KMS-11 (cell line): Measurements from ENCODE around the gene KIR3DL1.

ENCODE experiments used
- H2AFZ ChIP-seq: fragments of 200-600 bp; sonication (generic); 2 replicates; pipeline ENCODE4 v1.6.1; 2016; ENCODE audit warnings: antibody characterized with exemption, mixed run types, low read depth
- H3K27ac ChIP-seq: fragments of 200-600 bp; sonication (generic); 2 replicates; pipeline ENCODE4 v1.6.1; 2016; ENCODE audit warnings: mild to moderate bottlenecking, mixed run types
- H3K27me3 ChIP-seq: fragments of 200-600 bp; sonication (generic); 2 replicates; pipeline ENCODE4 v1.6.1; 2017; ENCODE audit warnings: mild to moderate bottlenecking, low read depth, mixed run types, moderate library complexity; ENCODE audit not compliant: insufficient read depth
- H3K36me3 ChIP-seq: fragments of 200-600 bp; sonication (generic); 2 replicates; pipeline ENCODE4 v1.6.1; 2017; ENCODE audit warnings: mild to moderate bottlenecking, mixed run types; ENCODE audit not compliant: insufficient read depth
- H3K4me1 ChIP-seq: fragments of 200-600 bp; sonication (generic); 2 replicates; pipeline ENCODE4 v1.6.1; 2016; ENCODE audit warnings: mild to moderate bottlenecking, low read depth, mixed run types; ENCODE audit not compliant: poor library complexity, severe bottlenecking
- H3K4me2 ChIP-seq: fragments of 200-600 bp; sonication (generic); 2 replicates; pipeline ENCODE4 v1.7.0; 2016; ENCODE audit warnings: mild to moderate bottlenecking, mixed run types
- H3K4me3 ChIP-seq: fragments of 200-600 bp; sonication (generic); IDR thresholded peaks from 2 replicates; pipeline ENCODE4 v1.6.1; 2017; ENCODE audit warnings: low read depth, low read length, mixed read lengths; ENCODE audit not compliant: insufficient read depth
- H3K79me2 ChIP-seq: fragments of 200-600 bp; sonication (generic); 2 replicates; pipeline ENCODE4 v1.6.1; 2016; ENCODE audit warnings: low read depth, mixed run types; ENCODE audit not compliant: insufficient read depth
- H3K9ac ChIP-seq: fragments of 200-600 bp; sonication (generic); 2 replicates; pipeline ENCODE4 v1.6.1; 2016; ENCODE audit warnings: mild to moderate bottlenecking, mixed run types
- H4K20me1 ChIP-seq: fragments of 200-600 bp; sonication (generic); 2 replicates; pipeline ENCODE4 v1.6.1; 2016; ENCODE audit warnings: mild to moderate bottlenecking, mixed run types; ENCODE audit not compliant: insufficient read depth
- TF ChIP-seq, protein P1 (sequence below): fragments of 200-600 bp; sonication (generic); conservative IDR thresholded peaks from 2 replicates; pipeline ENCODE4 v1.6.1; 2017; ENCODE audit warnings: low read depth, mild to moderate bottlenecking, antibody characterized with exemption, low read length, moderate library complexity, mixed read lengths

KIR3DL1 gene

DNA sequence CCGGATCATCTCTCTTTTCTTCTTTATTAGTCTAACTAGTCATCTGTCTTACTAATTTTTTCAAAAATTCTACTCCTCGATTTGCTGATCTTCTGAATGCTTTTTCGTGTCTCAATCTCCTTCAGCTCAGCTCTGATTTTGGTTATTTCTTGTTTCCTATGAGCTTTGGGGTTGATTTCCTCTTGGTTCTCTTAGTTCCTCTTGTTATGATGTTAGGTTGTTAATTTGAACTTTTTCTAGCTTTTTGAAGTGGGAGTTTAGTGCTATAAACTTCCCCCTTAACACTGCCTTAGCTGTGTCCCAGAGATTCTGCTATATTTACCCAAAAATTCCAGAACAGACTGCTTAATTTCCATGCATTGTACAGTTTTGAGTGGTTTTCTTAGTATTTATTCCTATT lies 61.2 kb downstream of the KIR3DL1 start:
- no peak overlapping the region for H3K9ac ChIP-seq
- H2AFZ ChIP-seq = no peak overlapping the region
- TF ChIP-seq, protein P1, sequence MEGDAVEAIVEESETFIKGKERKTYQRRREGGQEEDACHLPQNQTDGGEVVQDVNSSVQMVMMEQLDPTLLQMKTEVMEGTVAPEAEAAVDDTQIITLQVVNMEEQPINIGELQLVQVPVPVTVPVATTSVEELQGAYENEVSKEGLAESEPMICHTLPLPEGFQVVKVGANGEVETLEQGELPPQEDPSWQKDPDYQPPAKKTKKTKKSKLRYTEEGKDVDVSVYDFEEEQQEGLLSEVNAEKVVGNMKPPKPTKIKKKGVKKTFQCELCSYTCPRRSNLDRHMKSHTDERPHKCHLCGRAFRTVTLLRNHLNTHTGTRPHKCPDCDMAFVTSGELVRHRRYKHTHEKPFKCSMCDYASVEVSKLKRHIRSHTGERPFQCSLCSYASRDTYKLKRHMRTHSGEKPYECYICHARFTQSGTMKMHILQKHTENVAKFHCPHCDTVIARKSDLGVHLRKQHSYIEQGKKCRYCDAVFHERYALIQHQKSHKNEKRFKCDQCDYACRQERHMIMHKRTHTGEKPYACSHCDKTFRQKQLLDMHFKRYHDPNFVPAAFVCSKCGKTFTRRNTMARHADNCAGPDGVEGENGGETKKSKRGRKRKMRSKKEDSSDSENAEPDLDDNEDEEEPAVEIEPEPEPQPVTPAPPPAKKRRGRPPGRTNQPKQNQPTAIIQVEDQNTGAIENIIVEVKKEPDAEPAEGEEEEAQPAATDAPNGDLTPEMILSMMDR = no peak
- H3K4me3 ChIP-seq = no peak overlapping the region
- H3K4me2 ChIP-seq = no peak overlapping the region
- H3K27me3 ChIP-seq = peaks cover 7% of the 10 kb centered on the region; the same call in 1 of the 2 replicates
- H4K20me1 ChIP-seq = no peaks in the 10 kb centered on the region
- no peaks in the 10 kb centered on the region for H3K4me1 ChIP-seq
- no peaks in the 10 kb centered on the region for H3K79me2 ChIP-seq
- no peak overlapping the region for H3K27ac ChIP-seq
- no peaks in the 10 kb centered on the region for H3K36me3 ChIP-seq
